RPMI7951 (cell line): ENCODE data around the gene C6orf136. TPM values are rescaled to one million over a fixed set of nuclear protein-coding genes. Genes with fewer than 3 reads are reported as not detected.
A peak's percentile ranks its signal among the peaks of the same experiment; 100 is the strongest.

Source experiments
- DNase-seq: peaks from one replicate; pipeline ENCODE4 v3.0.0-alpha.2; 2012; ENCODE audit warnings: low read depth
- total RNA-seq: library from RNA; depleted of rRNA; stranded (reverse); fragments of >200 nt; shearing (Covaris generic); gene quantifications from 2 replicates; pipeline ENCODE4 v1.2.3, GENCODE V29; 2014; rRNA removed

C6orf136 gene
- total RNA-seq, 1 experiment from 2014 or later = 7.4 TPM

GRCh38 chr6:30686908-30687658, 40.1 kb downstream of the C6orf136 start:
- peak; percentile 99 for DNase-seq

GRCh38 chr6:30687659-30688431, 40.9 kb downstream of the C6orf136 start:
- peak; percentile 46 for DNase-seq

GRCh38 chr6:30688569-30688968, 41.6 kb downstream of the C6orf136 start:
- no peak for DNase-seq

GRCh38 chr6:30689022-30689865, 42.3 kb downstream of the C6orf136 start:
- DNase-seq = no peak

DNA sequence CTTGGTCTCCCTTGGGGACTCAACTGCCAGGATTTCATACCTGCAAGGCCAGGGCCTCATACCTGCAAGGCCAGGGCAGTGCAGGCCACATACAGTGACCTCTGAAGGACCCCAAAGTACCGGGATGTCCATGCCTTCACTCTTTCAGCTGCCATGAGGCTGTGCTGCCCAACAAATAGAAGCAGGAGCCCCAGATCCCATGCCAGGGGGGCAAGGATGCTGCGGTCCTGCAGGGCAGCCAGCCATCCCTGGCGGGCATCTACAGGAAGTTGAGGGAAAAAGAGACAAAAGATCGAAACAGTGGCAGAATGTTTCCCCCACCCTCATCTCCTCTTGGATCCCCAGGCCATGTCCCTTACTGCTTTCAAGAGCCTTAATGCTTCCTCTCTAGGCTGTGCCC, 43.1 kb downstream of the C6orf136 start:
- no peak for DNase-seq

- peak; percentile 91 for DNase-seq
These were observed 43.7 kb downstream of the C6orf136 start, which contains the start of gene NRM for GRCh38 chr6:30690403-30691207. TSS of gene NRM (minus strand) at chr6:30690984. CDS start at chr6:30690974, 10 bp downstream.

DNA sequence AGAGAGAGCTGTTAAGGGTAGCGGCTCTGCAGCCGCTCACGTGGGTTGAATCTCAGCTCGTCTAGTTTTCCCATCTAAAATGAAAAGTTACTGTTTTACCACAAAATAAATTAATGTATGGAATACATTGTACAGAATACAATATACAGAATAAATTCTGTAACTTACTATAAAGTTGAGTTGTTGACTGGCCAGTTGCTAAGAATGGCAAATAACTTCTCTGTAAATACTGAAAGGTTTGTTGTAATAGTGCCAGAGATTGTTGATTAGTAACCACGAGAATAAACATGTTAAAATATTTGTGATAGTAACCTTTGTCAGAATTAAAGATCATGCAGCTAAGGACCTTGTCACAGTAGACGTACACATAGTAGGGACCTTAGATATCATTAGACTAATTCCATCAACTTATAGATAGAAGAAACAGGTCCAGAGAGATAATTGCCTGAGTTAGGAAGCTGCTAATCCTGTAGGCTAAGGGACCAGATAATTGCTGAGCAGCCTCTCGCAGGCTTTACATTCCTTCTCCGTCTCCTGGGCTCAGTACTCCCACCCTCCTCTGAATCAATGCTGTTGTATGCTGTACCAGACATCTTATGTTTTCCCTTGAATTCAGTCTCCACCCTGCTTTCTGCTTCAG, 44.4 kb downstream of the C6orf136 start:
- DNase-seq = no peak

DNA sequence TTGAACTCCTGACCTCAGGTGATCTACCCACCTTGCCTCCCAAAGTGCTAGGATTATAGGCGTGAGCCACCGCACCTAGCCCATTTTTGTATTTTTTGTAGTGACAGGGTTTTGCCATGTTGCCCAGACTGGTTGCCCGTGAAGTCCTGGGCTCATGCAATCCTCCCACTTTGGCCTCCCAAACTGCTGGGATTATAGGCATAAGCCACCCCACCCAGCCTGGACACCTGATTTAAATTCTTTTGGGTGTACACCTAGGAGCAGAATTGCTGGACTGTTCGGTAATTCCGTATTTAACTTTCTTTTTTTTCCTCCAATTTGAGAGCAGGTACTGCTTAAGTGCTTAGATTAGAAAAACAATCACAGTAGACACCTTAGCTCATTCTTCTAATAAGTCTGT, 49.5 kb downstream of the C6orf136 start:
- no peak for DNase-seq

GRCh38 chr6:30700340-30700739, 53.4 kb downstream of the C6orf136 start:
- DNase-seq = no peak

Other genes starting within 250 kb of the C6orf136 start
- 142 and 156 TPM in 2 replicates for gene HLA-E, start 157.6 kb upstream of the C6orf136 start, total RNA-seq
- gene GNL1, start 90.6 kb upstream of the C6orf136 start, total RNA-seq = 38.6 and 51.9 TPM in 2 replicates
- 6.9 and 9.6 TPM in 2 replicates for gene PRR3, start 89.8 kb upstream of the C6orf136 start, total RNA-seq
- 38.9 and 42.9 TPM in 2 replicates for gene ABCF1, start 75.7 kb upstream of the C6orf136 start, total RNA-seq
- gene PPP1R10, start 29.9 kb upstream of the C6orf136 start, total RNA-seq = 20.8 and 36.8 TPM in 2 replicates
- 78.4 and 122 TPM in 2 replicates for gene MRPS18B, start 29.3 kb upstream of the C6orf136 start, total RNA-seq
- gene ATAT1, start 20.3 kb upstream of the C6orf136 start, total RNA-seq = 7.7 and 11.3 TPM in 2 replicates
- 32.2 and 36.8 TPM in 2 replicates for gene DHX16, start 25.9 kb downstream of the C6orf136 start, total RNA-seq
- 77.4 and 83.9 TPM in 2 replicates for gene PPP1R18, start 39.5 kb downstream of the C6orf136 start, total RNA-seq
- gene NRM, start 43.9 kb downstream of the C6orf136 start, total RNA-seq = 18.2 and 29.2 TPM in 2 replicates
- 6.4 and 13.6 TPM in 2 replicates for gene MDC1, start 70.1 kb downstream of the C6orf136 start, total RNA-seq
- 1,269 and 1,837 TPM in 2 replicates for gene TUBB, start 73.2 kb downstream of the C6orf136 start, total RNA-seq
- gene FLOT1, start 95.6 kb downstream of the C6orf136 start, total RNA-seq = 108 and 118 TPM in 2 replicates
- gene IER3, start 97.4 kb downstream of the C6orf136 start, total RNA-seq = 377 and 410 TPM in 2 replicates
- gene DDR1, start 237.4 kb downstream of the C6orf136 start, total RNA-seq = 12.0 and 16.6 TPM in 2 replicates